NCI-H748 treated with DMSO at 0.1 percent for 48 hours (cell line): ENCODE data around the gene WWC2.

ENCODE experiments used
- DNase-seq: peaks from one replicate; lab custom pipeline; 2025; lab: John Stamatoyannopoulos, UW

The WWC2 gene

DNA sequence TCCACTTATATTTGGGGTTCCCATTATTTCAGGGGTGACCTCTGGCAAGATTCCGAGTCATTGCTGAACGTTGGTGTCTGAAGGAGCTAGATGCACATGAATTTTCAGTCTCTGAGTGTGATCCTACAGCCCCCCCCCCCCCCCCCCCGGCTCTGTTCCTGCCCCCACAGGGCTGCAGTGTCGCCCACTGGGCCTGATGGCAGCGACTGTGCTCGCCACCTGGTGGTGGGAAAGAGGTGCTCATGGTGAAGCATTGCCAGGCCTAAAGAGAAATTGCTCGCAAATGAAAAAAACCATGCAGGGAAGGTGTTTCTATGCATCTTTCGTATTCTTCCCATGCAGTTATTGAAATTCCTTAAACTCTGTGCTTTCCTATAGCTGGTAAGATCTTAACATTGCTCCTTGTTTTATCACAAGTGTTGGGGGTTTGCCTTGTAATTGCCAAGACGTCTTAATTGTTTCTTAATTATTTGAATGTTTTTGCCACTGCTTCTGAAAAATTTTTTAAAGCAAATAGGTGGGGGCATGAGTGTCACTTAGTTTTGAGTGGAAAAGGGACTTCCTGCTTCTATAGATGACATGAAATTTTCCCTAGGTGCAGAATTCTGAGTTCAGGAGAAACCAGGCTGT, 157.8 kb downstream of the WWC2 start:
- no peak for DNase-seq

GRCh38 chr4:183257808-183258207, 158.8 kb downstream of the WWC2 start:
- DNase-seq = no peak

GRCh38 chr4:183260491-183261151, 161.6 kb downstream of the WWC2 start:
- no peak for DNase-seq

- peak; percentile 27 for DNase-seq
These were observed 163.1 kb downstream of the WWC2 start for GRCh38 chr4:183261953-183262775.

DNA sequence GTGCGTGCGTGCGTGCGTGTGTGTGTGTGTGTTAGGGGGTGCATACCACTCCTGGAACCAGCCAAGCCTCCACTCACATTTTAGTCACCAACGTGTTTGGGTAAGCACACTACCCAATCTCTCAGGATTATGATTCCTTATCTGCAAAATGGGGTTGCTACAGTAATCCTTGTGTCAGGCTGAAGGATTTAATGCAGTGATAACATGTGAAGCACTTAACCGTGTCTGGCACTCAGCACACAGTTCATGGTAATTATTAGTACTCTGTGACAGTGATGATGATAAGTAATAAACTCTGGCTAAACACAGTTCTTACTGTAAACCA, 163.7 kb downstream of the WWC2 start:
- no peak for DNase-seq

GRCh38 chr4:183263787-183264386, 164.8 kb downstream of the WWC2 start:
- no peak for DNase-seq

GRCh38 chr4:183264614-183265013, 165.6 kb downstream of the WWC2 start:
- no peak for DNase-seq

GRCh38 chr4:183266371-183266770, 167.3 kb downstream of the WWC2 start:
- no peak for DNase-seq

DNA sequence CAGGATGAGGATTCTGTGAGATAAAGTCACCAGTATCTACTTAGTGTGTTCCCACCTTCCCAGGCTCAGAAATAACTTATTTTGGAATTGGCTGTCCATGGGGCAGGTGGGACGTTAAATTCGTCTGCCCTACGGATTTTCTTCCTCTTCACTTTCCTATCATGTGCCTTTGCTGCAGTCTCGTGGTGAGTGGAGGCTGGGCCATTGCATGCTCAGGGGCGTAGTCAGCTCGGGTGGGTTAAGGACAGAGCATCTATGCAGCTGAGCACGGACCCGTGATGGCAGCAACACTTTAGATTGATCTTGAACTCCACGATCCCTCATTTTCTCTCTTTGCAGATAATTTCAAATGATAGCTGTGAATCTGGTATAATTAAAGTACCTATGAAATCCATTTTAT, 169.5 kb downstream of the WWC2 start:
- DNase-seq = no peak

DNA sequence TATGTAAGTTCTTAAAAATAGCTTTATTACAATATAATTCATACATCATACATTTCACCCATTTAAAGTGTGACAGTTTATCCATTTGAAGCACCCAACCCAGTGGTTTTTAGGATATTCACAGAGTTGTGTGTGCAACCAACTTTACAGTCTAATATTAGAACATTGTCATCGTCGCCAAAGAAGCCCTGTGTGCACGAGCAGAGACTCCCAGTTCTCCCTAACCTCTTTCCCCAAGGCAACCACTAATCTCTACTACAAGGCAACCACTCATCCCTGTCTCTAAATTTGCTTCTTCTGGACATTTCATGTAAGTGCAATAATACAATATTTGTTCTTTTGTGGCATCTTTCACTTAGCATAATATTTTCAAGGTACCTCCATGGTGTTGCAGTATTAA, 173.3 kb downstream of the WWC2 start:
- DNase-seq = no peak

DNA sequence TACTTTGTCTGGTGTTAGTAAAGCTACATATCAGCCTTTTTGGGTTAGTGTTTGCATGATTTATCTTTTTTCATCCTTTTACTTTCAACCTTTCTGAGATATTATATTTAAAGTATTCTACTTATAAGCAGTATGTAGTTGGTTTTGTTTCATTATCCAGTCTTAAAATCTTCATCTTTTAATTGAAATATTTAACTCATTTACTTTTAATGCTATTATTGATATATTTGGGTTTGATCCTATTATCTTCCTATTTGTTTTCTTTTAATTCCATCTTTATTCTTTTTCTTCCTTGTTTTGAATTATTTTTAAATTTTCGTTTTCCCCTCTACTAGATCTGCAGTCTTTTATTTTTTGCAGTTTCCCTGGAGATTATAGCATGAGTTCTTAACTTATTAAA, 177.0 kb downstream of the WWC2 start:
- DNase-seq = no peak

- DNase-seq = no peak
These were observed 185.3 kb downstream of the WWC2 start for GRCh38 chr4:183284258-183284785.

- DNase-seq = no peak
These were observed 185.9 kb downstream of the WWC2 start for GRCh38 chr4:183284965-183285364.

DNA sequence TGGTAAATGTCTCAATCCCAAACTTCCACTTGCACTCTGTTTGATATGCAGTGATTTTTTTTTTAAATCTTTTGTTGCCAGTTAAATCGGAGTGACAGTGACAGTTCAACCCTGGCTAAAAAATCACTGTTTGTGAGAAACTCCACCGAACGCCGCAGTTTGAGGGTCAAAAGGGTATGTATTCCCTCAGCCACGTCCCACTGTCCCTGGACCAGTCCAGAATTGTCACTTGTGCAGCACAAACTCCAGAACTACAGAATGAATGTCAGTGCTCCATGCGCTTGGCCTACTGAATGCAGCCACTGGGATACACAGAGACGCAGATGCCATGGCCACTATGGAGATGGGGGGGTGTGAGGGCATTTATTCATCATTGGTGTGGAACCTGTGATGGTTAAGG, 186.8 kb downstream of the WWC2 start:
- DNase-seq = no peak

DNA sequence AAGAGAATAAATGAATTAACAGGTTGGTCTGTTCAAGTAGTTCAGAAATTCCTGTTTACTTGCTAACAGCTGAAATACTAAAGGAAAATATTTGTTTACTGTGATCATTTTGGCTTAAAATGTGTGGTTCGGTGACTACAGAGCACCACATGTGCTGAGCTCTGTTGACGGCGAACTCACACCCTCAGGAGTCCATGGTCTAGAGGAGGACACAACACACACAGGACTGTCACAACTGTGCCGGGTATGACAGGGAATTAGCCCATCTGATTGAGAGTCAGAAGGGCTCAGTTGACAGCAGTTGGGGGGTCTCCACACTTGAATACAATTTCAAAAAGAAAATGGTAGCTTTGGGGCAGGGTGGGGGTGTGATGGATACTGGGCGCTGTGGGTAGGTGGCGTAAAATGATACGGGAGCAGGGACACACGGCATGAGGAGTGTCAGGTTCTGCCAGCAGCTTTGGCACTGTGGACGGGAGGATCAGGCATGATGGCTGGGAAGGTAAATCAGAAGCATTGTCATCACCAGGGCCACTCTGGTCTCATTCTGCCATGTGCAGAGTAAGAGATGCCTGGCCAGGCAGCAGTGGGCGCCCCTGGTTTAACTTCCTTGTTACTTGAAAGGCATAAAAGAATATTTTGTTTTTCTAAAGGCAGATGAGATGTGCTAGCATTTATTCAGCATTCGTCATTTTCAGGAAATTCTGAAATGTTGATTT, 187.7 kb downstream of the WWC2 start:
- no peak for DNase-seq

GRCh38 chr4:183287309-183287659, 188.2 kb downstream of the WWC2 start:
- DNase-seq = no peak

- DNase-seq = no peak
These were observed 188.6 kb downstream of the WWC2 start for GRCh38 chr4:183287677-183288076.

GRCh38 chr4:183288955-183289354, 189.9 kb downstream of the WWC2 start:
- no peak for DNase-seq

GRCh38 chr4:183289688-183290087, 190.6 kb downstream of the WWC2 start:
- DNase-seq = no peak

GRCh38 chr4:183291070-183291469, 192.0 kb downstream of the WWC2 start:
- DNase-seq = no peak

DNA sequence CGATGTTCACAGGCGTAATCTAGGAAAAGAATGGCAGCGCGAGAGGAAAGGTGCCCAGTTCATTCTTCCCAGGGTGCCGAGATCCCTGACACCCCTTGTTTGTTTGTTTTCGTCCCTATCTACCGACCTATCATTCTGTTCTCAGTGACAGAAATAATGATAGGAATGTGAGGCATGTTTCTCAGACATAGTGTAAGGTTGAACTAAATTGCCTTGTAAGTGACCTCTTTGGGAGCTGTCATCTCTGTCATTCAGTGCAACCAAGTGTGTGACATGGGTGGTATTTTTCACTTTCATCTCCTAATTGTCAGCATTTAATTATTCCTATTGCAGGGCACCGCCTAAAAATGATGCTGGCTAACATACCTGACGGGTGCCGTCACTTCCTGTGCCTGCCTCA, 196.7 kb downstream of the WWC2 start:
- no peak for DNase-seq

DNA sequence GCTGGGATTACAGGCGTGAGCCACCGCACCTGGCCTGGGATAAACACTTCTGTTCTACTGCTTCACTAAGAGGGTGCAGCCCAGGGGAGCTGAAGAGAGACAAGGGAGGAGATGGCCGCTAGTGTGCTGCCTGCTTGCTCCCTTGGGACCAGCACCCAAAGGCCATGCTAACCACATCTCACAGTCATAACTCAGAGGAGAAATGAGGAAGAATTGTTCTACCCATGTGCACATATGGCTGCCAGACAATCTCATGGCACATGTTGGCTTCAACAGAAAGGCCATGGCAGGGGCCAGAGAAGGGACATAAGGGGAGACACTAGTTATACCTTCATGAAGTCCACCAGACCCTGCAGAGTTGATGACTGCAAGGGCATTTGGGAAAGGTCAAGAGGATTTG, 198.6 kb downstream of the WWC2 start:
- DNase-seq = no peak
